ENCODE measurements around the gene CLDN6. TPM values are rescaled to one million over a fixed set of nuclear protein-coding genes. Genes with fewer than 3 reads are reported as not detected.

The CLDN6 gene
- total and polyA plus RNA-seq, 2 of the 13 experiments (the other 11 are each of a cell fraction or from before 2014, with no cell fraction given) = 5.9 to 7.6 TPM

DNA sequence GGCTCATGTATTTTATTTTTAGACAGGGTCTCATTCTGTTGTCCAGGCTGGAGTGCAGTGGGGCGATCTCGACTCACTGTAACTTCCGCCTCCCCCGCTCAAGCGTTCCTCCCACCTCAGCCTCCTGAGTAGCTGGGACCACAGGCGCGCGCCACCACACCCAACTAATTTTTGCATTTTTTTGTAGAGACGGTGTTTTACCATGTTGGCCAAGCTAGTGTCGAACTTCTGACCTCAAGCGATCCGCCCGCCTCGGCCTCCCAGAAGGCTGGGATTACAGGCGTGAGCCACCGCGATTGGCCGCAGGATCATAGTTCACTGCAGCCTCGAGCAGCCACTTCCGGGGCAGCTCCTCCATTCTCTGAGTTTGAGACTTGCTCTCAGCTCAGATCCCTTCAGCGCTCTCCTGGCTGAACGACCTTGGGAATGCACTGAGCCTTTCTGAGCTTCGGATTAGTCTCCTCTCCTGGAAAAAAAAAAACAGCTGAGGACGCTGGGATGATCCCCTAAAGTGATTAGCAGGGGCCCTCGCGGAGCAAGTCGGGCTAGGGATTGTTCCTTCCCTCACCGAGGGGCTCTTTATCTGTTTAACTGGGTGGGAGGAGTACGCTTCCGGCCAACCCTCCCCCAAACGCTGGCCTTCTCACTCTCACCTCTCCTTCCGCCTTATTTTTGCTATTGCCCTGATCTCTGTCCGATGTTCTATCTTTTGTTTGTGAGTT is 36.6 kb downstream of the CLDN6 start (continued):
- no peak for TF ChIP-seq ZNF646 (CRISPR knock-in tag; IDR thresholded peaks at IDR 0.05)
- no peak for TF ChIP-seq PRPF4 (IDR thresholded peaks at IDR 0.05; ENCODE audit: low read depth, low read length, poor library complexity, severe bottlenecking)
- TF ChIP-seq SAP130 (CRISPR knock-in tag; IDR thresholded peaks at IDR 0.05; ENCODE audit: low read depth) = peak; percentile 68
- TF ChIP-seq KDM2A (CRISPR knock-in tag; IDR thresholded peaks at IDR 0.05; ENCODE audit: borderline replicate concordance, low read depth) = peak; percentile 15; the same call in 1 of the 2 replicates
- no peak for TF ChIP-seq IRF1 (CRISPR knock-in tag; IDR thresholded peaks at IDR 0.05; ENCODE audit: low read depth)
- peak; percentile 65 for TF ChIP-seq PITX1 (CRISPR knock-in tag; IDR thresholded peaks at IDR 0.05)
- no peak for TF ChIP-seq NKX3-1 (CRISPR knock-in tag; IDR thresholded peaks at IDR 0.05)
- TF ChIP-seq ZNF331 (CRISPR knock-in tag; IDR thresholded peaks at IDR 0.05) = peak; percentile 23; the same call in 1 of the 2 replicates
- TF ChIP-seq TAF1 (CRISPR knock-in tag; IDR thresholded peaks at IDR 0.05) = peak; percentile 60
- TF ChIP-seq DPF2 (CRISPR knock-in tag; IDR thresholded peaks at IDR 0.05; ENCODE audit: borderline replicate concordance, low read depth) = no peak
- no peak for TF ChIP-seq ZNF703 (CRISPR knock-in tag; IDR thresholded peaks at IDR 0.05; ENCODE audit: borderline replicate concordance)
- no peak for TF ChIP-seq THYN1 (CRISPR knock-in tag; IDR thresholded peaks at IDR 0.05; ENCODE audit: borderline replicate concordance, low read depth)
- peak; percentile 50; the same call in 1 of the 2 replicates for TF ChIP-seq NCOA2 (CRISPR knock-in tag; IDR thresholded peaks at IDR 0.05)
- TF ChIP-seq ZC3H4 (CRISPR knock-in tag; IDR thresholded peaks at IDR 0.05; ENCODE audit: borderline replicate concordance) = 0 out of 2 replicates have a peak, but pooled peaks have one; percentile 71
- TF ChIP-seq ZNF292 (CRISPR knock-in tag; IDR thresholded peaks at IDR 0.05; ENCODE audit: borderline replicate concordance, low read depth) = 0 out of 2 replicates have a peak, but pooled peaks have one; percentile 70
- no peak; the same call in 1 of the 2 replicates for TF ChIP-seq HOXD1 (CRISPR knock-in tag; IDR thresholded peaks at IDR 0.05)
- TF ChIP-seq, protein P1, sequence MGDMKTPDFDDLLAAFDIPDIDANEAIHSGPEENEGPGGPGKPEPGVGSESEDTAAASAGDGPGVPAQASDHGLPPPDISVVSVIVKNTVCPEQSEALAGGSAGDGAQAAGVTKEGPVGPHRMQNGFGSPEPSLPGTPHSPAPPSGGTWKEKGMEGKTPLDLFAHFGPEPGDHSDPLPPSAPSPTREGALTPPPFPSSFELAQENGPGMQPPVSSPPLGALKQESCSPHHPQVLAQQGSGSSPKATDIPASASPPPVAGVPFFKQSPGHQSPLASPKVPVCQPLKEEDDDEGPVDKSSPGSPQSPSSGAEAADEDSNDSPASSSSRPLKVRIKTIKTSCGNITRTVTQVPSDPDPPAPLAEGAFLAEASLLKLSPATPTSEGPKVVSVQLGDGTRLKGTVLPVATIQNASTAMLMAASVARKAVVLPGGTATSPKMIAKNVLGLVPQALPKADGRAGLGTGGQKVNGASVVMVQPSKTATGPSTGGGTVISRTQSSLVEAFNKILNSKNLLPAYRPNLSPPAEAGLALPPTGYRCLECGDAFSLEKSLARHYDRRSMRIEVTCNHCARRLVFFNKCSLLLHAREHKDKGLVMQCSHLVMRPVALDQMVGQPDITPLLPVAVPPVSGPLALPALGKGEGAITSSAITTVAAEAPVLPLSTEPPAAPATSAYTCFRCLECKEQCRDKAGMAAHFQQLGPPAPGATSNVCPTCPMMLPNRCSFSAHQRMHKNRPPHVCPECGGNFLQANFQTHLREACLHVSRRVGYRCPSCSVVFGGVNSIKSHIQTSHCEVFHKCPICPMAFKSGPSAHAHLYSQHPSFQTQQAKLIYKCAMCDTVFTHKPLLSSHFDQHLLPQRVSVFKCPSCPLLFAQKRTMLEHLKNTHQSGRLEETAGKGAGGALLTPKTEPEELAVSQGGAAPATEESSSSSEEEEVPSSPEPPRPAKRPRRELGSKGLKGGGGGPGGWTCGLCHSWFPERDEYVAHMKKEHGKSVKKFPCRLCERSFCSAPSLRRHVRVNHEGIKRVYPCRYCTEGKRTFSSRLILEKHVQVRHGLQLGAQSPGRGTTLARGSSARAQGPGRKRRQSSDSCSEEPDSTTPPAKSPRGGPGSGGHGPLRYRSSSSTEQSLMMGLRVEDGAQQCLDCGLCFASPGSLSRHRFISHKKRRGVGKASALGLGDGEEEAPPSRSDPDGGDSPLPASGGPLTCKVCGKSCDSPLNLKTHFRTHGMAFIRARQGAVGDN (CRISPR knock-in tag; IDR thresholded peaks at IDR 0.05) = peak; percentile 83
- no peak for TF ChIP-seq SOX5 (CRISPR knock-in tag; IDR thresholded peaks at IDR 0.05; ENCODE audit: borderline replicate concordance)
